HepG2 (cell line): ENCODE results near the gene CSKMT. TPM values are rescaled to one million over a fixed set of nuclear protein-coding genes. Genes with fewer than 3 reads are reported as not detected.

ENCODE experiments used
- KDM2A ChIP-seq: sonication (generic); formaldehyde crosslinking; IDR thresholded peaks from 2 replicates; pipeline ENCODE4 v1.4.0; 2020; ENCODE audit warnings: low read depth, missing genetic modification reagents, borderline replicate concordance
- MAFF ChIP-seq: IDR thresholded peaks from 2 replicates; pipeline ENCODE4 v1.6.1; 2011; ENCODE audit warnings: low read depth, low read length, improper control_type of control experiment
- PCBP1 ChIP-seq: fragments of 200-400 bp; formaldehyde crosslinking; IDR thresholded peaks from 2 replicates; pipeline ENCODE4 v1.6.1; 2017; ENCODE audit warnings: mild to moderate bottlenecking, low read depth, low read length, borderline replicate concordance
- RBFOX2 ChIP-seq: fragments of 200-400 bp; formaldehyde crosslinking; IDR thresholded peaks from 2 replicates; pipeline ENCODE4 v1.6.1; 2017; ENCODE audit warnings: low read depth, mild to moderate bottlenecking, low read length
- ZNF510 ChIP-seq: sonication (generic); formaldehyde crosslinking; IDR thresholded peaks from 2 replicates; pipeline ENCODE4 v1.4.0; 2020; ENCODE audit warnings: low read depth, mild to moderate bottlenecking, missing genetic modification reagents
- ZNF549 ChIP-seq: sonication (generic); formaldehyde crosslinking; IDR thresholded peaks from 2 replicates; pipeline ENCODE4 v1.5.0; 2020; ENCODE audit warnings: missing genetic modification reagents
- ZNF780A ChIP-seq: sonication (generic); formaldehyde crosslinking; IDR thresholded peaks from 2 replicates; pipeline ENCODE4 v1.8.0; 2022; ENCODE audit warnings: mild to moderate bottlenecking, missing genetic modification reagents, moderate library complexity
- ZNF850 ChIP-seq: sonication (generic); formaldehyde crosslinking; conservative IDR thresholded peaks from 2 replicates; pipeline ENCODE4 v1.9.0; 2021; ENCODE audit warnings: mild to moderate bottlenecking, missing genetic modification reagents
- polyA plus RNA-seq, 8 experiments: library from polyadenylated mRNA; depleted of rRNA in 3 of 8; stranded (reverse) in 7 of 8; unstranded in 1 of 8; fragments of >200 nt; fragmentation: Illumina TruSeq in 4 of 8; extraction: Trizol in 4 of 8; gene quantifications; 2 replicates each; pipeline versions ENCODE4 v1.2.1 to v1.2.3, GENCODE V29; 2011 to 2016; ENCODE audit warnings: low read depth in 4 of 8, missing spikeins in 1 of 8, mixed read lengths in 1 of 8; ENCODE audit not compliant: insufficient read depth in 1 of 8
- total RNA-seq, 5 experiments: library from RNA; depleted of rRNA; stranded (reverse); fragments of >200 nt; fragmentation: Illumina TruSeq; extraction: Trizol; gene quantifications; 2 replicates each; pipeline ENCODE4 v1.2.3, GENCODE V29; 2016; ENCODE audit warnings: low read depth in 1 of 5
- TF ChIP-seq, protein P1 (sequence below): sonication (generic); formaldehyde crosslinking; IDR thresholded peaks from 2 replicates; pipeline ENCODE4 v1.4.0; 2020; ENCODE audit warnings: mild to moderate bottlenecking, missing genetic modification reagents
- TF ChIP-seq, protein P2 (sequence below): sonication (generic); formaldehyde crosslinking; conservative IDR thresholded peaks from 2 replicates; pipeline ENCODE4 v1.4.0; 2020; ENCODE audit warnings: missing genetic modification reagents
- TF ChIP-seq, protein P3 (sequence below), 2 experiments: IDR thresholded peaks; 2 replicates each; pipeline ENCODE4 v1.6.1; 2011 to 2012; ENCODE audit warnings: low read length in 2 of 2, borderline replicate concordance in 1 of 2, low read depth in 1 of 2, mild to moderate bottlenecking in 1 of 2, moderate library complexity in 1 of 2
- TF ChIP-seq, protein P4 (sequence below): sonication (generic); formaldehyde crosslinking; IDR thresholded peaks from 2 replicates; pipeline ENCODE4 v1.5.1; 2020; ENCODE audit warnings: missing genetic modification reagents, mild to moderate bottlenecking, borderline replicate concordance

Gene CSKMT
- total and polyA plus RNA-seq, 2 of the 13 experiments (the other 11 are each of a cell fraction or from before 2014, with no cell fraction given): 7.6 to 31.8 TPM

DNA sequence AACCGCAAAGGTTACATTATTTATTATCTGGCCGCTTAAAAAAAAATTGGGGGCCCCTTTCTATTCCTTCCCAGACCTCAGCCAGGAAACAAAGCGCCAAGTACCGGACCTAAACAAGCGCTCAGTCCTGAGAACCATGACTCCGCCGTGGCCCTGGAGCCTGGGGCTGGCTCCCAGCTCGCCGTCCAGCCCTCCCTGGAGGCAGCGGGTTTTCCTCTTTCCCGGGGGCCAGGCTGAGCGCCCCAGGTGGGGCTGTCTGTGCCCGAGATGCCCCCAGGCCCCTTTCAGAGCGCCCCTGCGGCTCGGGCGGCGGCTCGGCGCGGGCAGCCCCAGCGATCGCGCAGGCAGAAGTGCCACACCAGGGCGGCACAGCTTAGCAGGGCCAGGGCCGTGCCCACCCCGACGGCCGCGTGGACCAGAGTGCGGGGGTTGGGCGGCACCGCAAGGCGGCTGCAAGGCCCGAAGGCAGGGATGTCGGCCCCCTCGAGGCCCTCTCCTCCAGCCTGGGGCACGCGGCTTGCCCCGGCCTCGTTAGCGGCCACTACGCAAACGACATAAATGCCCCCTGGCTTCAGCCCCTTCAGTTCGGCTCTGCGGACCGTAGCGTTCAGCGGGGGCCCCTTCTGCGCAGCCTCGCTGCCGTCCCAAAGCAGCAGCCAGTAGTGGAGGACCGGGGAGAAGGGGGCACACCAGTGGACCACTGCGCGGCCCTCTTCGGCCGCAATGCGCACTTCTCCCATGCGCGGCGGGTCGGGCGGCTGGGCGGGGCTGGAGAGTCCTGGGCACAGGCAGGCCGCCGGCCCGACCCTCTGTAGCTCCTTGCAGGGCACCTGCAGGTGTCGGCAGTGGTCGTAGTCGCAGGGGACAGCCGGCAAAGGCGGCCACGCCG is 22.6 kb downstream of the CSKMT start (continued):
- TF ChIP-seq, protein P1, sequence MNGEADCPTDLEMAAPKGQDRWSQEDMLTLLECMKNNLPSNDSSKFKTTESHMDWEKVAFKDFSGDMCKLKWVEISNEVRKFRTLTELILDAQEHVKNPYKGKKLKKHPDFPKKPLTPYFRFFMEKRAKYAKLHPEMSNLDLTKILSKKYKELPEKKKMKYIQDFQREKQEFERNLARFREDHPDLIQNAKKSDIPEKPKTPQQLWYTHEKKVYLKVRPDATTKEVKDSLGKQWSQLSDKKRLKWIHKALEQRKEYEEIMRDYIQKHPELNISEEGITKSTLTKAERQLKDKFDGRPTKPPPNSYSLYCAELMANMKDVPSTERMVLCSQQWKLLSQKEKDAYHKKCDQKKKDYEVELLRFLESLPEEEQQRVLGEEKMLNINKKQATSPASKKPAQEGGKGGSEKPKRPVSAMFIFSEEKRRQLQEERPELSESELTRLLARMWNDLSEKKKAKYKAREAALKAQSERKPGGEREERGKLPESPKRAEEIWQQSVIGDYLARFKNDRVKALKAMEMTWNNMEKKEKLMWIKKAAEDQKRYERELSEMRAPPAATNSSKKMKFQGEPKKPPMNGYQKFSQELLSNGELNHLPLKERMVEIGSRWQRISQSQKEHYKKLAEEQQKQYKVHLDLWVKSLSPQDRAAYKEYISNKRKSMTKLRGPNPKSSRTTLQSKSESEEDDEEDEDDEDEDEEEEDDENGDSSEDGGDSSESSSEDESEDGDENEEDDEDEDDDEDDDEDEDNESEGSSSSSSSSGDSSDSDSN (CRISPR knock-in tag): no peak
- TF ChIP-seq MAFF: no peak
- TF ChIP-seq RBFOX2: no peak
- no peak for TF ChIP-seq ZNF510
- no peak for TF ChIP-seq PCBP1
- TF ChIP-seq, protein P2, sequence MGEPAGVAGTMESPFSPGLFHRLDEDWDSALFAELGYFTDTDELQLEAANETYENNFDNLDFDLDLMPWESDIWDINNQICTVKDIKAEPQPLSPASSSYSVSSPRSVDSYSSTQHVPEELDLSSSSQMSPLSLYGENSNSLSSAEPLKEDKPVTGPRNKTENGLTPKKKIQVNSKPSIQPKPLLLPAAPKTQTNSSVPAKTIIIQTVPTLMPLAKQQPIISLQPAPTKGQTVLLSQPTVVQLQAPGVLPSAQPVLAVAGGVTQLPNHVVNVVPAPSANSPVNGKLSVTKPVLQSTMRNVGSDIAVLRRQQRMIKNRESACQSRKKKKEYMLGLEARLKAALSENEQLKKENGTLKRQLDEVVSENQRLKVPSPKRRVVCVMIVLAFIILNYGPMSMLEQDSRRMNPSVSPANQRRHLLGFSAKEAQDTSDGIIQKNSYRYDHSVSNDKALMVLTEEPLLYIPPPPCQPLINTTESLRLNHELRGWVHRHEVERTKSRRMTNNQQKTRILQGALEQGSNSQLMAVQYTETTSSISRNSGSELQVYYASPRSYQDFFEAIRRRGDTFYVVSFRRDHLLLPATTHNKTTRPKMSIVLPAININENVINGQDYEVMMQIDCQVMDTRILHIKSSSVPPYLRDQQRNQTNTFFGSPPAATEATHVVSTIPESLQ (CRISPR knock-in tag): no peak
- TF ChIP-seq, protein P3, sequence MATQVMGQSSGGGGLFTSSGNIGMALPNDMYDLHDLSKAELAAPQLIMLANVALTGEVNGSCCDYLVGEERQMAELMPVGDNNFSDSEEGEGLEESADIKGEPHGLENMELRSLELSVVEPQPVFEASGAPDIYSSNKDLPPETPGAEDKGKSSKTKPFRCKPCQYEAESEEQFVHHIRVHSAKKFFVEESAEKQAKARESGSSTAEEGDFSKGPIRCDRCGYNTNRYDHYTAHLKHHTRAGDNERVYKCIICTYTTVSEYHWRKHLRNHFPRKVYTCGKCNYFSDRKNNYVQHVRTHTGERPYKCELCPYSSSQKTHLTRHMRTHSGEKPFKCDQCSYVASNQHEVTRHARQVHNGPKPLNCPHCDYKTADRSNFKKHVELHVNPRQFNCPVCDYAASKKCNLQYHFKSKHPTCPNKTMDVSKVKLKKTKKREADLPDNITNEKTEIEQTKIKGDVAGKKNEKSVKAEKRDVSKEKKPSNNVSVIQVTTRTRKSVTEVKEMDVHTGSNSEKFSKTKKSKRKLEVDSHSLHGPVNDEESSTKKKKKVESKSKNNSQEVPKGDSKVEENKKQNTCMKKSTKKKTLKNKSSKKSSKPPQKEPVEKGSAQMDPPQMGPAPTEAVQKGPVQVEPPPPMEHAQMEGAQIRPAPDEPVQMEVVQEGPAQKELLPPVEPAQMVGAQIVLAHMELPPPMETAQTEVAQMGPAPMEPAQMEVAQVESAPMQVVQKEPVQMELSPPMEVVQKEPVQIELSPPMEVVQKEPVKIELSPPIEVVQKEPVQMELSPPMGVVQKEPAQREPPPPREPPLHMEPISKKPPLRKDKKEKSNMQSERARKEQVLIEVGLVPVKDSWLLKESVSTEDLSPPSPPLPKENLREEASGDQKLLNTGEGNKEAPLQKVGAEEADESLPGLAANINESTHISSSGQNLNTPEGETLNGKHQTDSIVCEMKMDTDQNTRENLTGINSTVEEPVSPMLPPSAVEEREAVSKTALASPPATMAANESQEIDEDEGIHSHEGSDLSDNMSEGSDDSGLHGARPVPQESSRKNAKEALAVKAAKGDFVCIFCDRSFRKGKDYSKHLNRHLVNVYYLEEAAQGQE (IDR thresholded peaks at IDR 0.05; ENCODE audit: borderline replicate concordance in 1 of 2, low read depth in 1 of 2, low read length in 2 of 2): no peak
- TF ChIP-seq, protein P4, sequence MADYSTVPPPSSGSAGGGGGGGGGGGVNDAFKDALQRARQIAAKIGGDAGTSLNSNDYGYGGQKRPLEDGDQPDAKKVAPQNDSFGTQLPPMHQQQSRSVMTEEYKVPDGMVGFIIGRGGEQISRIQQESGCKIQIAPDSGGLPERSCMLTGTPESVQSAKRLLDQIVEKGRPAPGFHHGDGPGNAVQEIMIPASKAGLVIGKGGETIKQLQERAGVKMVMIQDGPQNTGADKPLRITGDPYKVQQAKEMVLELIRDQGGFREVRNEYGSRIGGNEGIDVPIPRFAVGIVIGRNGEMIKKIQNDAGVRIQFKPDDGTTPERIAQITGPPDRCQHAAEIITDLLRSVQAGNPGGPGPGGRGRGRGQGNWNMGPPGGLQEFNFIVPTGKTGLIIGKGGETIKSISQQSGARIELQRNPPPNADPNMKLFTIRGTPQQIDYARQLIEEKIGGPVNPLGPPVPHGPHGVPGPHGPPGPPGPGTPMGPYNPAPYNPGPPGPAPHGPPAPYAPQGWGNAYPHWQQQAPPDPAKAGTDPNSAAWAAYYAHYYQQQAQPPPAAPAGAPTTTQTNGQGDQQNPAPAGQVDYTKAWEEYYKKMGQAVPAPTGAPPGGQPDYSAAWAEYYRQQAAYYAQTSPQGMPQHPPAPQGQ: no peak
- no peak for TF ChIP-seq ZNF780A (CRISPR knock-in tag)
- TF ChIP-seq ZNF549 (CRISPR knock-in tag): no peak
- TF ChIP-seq KDM2A (CRISPR knock-in tag): no peak
- no peak for TF ChIP-seq ZNF850
